Measurements from ENCODE around the gene CACNA2D3.

Gene CACNA2D3

GRCh38 chr3:54888162-54888561, 765.8 kb downstream of the CACNA2D3 start:
- Histone ChIP-seq H4K20me1 (ENCODE audit: low read depth, low read length) (no peaks in the 10 kb centered on the region), H3K27me3 (ENCODE audit: low read length) (no peaks in the 10 kb centered on the region), H3K36me3 (ENCODE audit: low read length) (no peaks in the 10 kb centered on the region), H3K9me3 (ENCODE audit: insufficient read depth, low read length) (no peaks in the 10 kb centered on the region), H2AFZ (ENCODE audit: low read depth, low read length, severe bottlenecking) (no peak overlapping the region), H3K79me2 (ENCODE audit: insufficient read depth, low read length) (no peaks in the 10 kb centered on the region), H3K4me3 (ENCODE audit: insufficient read depth, low read length, poor library complexity, severe bottlenecking) (no peak overlapping the region), H3K9me2 (replicated peaks; ENCODE audit: insufficient read depth, low read length) (no peaks in the 10 kb centered on the region), H3K9ac (ENCODE audit: low read length) (no peak overlapping the region), H3K4me2 (ENCODE audit: low read depth, low read length, poor library complexity, severe bottlenecking) (no peak overlapping the region), H3K27ac (ENCODE audit: low read depth, low read length) (no peak overlapping the region), H3F3A (ENCODE audit: insufficient read depth) (no peaks in the 10 kb centered on the region)
- TF ChIP-seq CTCF (IDR thresholded peaks at IDR 0.05; ENCODE audit: insufficient read depth, low read length, poor library complexity, severe bottlenecking) (no peak), EZH2phosphoT487 (conservative IDR thresholded peaks at IDR 0.05; ENCODE audit: low read length) (no peak)

- Histone ChIP-seq H4K20me1 (ENCODE audit: low read depth, low read length) (no peaks in the 10 kb centered on the region), H3K9me3 (ENCODE audit: insufficient read depth, low read length) (no peaks in the 10 kb centered on the region), H3K9me2 (replicated peaks; ENCODE audit: insufficient read depth, low read length) (no peaks in the 10 kb centered on the region), H2AFZ (ENCODE audit: low read depth, low read length, severe bottlenecking) (no peak overlapping the region), H3K36me3 (ENCODE audit: low read length) (no peaks in the 10 kb centered on the region), H3F3A (ENCODE audit: insufficient read depth) (no peaks in the 10 kb centered on the region), H3K4me3 (ENCODE audit: insufficient read depth, low read length, poor library complexity, severe bottlenecking) (no peak overlapping the region), H3K4me2 (ENCODE audit: low read depth, low read length, poor library complexity, severe bottlenecking) (no peak overlapping the region), H3K79me2 (ENCODE audit: insufficient read depth, low read length) (no peaks in the 10 kb centered on the region), H3K27ac (ENCODE audit: low read depth, low read length) (no peak overlapping the region), H3K9ac (ENCODE audit: low read length) (no peak overlapping the region), H3K27me3 (ENCODE audit: low read length) (no peaks in the 10 kb centered on the region)
- TF ChIP-seq CTCF (IDR thresholded peaks at IDR 0.05; ENCODE audit: insufficient read depth, low read length, poor library complexity, severe bottlenecking): no peak
- no peak for TF ChIP-seq EZH2phosphoT487 (conservative IDR thresholded peaks at IDR 0.05; ENCODE audit: low read length)
Measured at GRCh38 chr3:54888873-54889272, 766.5 kb downstream of the CACNA2D3 start.

GRCh38 chr3:54889731-54890130, 767.4 kb downstream of the CACNA2D3 start:
- Histone ChIP-seq H3K9me2 (replicated peaks; ENCODE audit: insufficient read depth, low read length) (no peaks in the 10 kb centered on the region), H4K20me1 (ENCODE audit: low read depth, low read length) (no peaks in the 10 kb centered on the region), H3K4me2 (ENCODE audit: low read depth, low read length, poor library complexity, severe bottlenecking) (no peak overlapping the region), H3F3A (ENCODE audit: insufficient read depth) (no peaks in the 10 kb centered on the region), H3K4me3 (ENCODE audit: insufficient read depth, low read length, poor library complexity, severe bottlenecking) (no peak overlapping the region), H3K79me2 (ENCODE audit: insufficient read depth, low read length) (no peaks in the 10 kb centered on the region), H3K27me3 (ENCODE audit: low read length) (no peaks in the 10 kb centered on the region), H3K36me3 (ENCODE audit: low read length) (no peaks in the 10 kb centered on the region), H2AFZ (ENCODE audit: low read depth, low read length, severe bottlenecking) (no peak overlapping the region), H3K27ac (ENCODE audit: low read depth, low read length) (no peak overlapping the region), H3K9me3 (ENCODE audit: insufficient read depth, low read length) (no peaks in the 10 kb centered on the region), H3K9ac (ENCODE audit: low read length) (no peak overlapping the region)
- TF ChIP-seq CTCF (IDR thresholded peaks at IDR 0.05; ENCODE audit: insufficient read depth, low read length, poor library complexity, severe bottlenecking) (no peak), EZH2phosphoT487 (conservative IDR thresholded peaks at IDR 0.05; ENCODE audit: low read length) (no peak)

- H3K9me3 ChIP-seq (ENCODE audit: insufficient read depth, low read length): no peaks in the 10 kb centered on the region
- no peaks in the 10 kb centered on the region for H3K79me2 ChIP-seq (ENCODE audit: insufficient read depth, low read length)
- H3F3A ChIP-seq (ENCODE audit: insufficient read depth): no peaks in the 10 kb centered on the region
- H3K27me3 ChIP-seq (ENCODE audit: low read length): no peaks in the 10 kb centered on the region
- no peak overlapping the region for H3K4me3 ChIP-seq (ENCODE audit: insufficient read depth, low read length, poor library complexity, severe bottlenecking)
- H2AFZ ChIP-seq (ENCODE audit: low read depth, low read length, severe bottlenecking): no peak overlapping the region
- TF ChIP-seq CTCF (IDR thresholded peaks at IDR 0.05; ENCODE audit: insufficient read depth, low read length, poor library complexity, severe bottlenecking) (no peak), EZH2phosphoT487 (conservative IDR thresholded peaks at IDR 0.05; ENCODE audit: low read length) (no peak)
- no peak overlapping the region for H3K27ac ChIP-seq (ENCODE audit: low read depth, low read length)
- H3K9ac ChIP-seq (ENCODE audit: low read length): no peak overlapping the region
- H3K4me2 ChIP-seq (ENCODE audit: low read depth, low read length, poor library complexity, severe bottlenecking): no peak overlapping the region
- H3K36me3 ChIP-seq (ENCODE audit: low read length): no peaks in the 10 kb centered on the region
- no peaks in the 10 kb centered on the region for H3K9me2 ChIP-seq (replicated peaks; ENCODE audit: insufficient read depth, low read length)
- no peaks in the 10 kb centered on the region for H4K20me1 ChIP-seq (ENCODE audit: low read depth, low read length)
Measured at GRCh38 chr3:54891540-54891897, 769.2 kb downstream of the CACNA2D3 start.

Measured in SU-DHL-6 (cell line).